HEK293T (cell line): Measurements from ENCODE around the gene PTCH2.
A peak's percentile ranks its signal among the peaks of the same experiment; 100 is the strongest.

Source experiments
- CTCF ChIA-PET: fragments of 350-600 bp; formaldehyde crosslinking; extraction: SDS; loops from one replicate; lab custom pipeline; 2021; ENCODE audit warnings: antibody characterized with exemption, inconsistent platforms; lab: Yijun Ruan, JAX
- POLR2A ChIA-PET: fragments of 350-600 bp; formaldehyde crosslinking; extraction: SDS; loops from one replicate; lab custom pipeline; 2020; ENCODE audit warnings: antibody characterized with exemption, inconsistent platforms; lab: Yijun Ruan, JAX
- DNase-seq: peaks from one replicate; pipeline ENCODE4 v3.0.0; 2012; ENCODE audit warnings: mixed read lengths; ENCODE audit errors: extremely low spot score
- ARNT ChIP-seq: fragments of 450-650 bp; IDR thresholded peaks from 2 replicates; pipeline ENCODE4 v1.6.1; 2017; ENCODE audit warnings: mild to moderate bottlenecking
- BHLHE40 ChIP-seq: fragments of 450-650 bp; IDR thresholded peaks from 2 replicates; pipeline ENCODE4 v1.6.1; 2016; ENCODE audit warnings: mild to moderate bottlenecking, moderate library complexity, borderline replicate concordance
- CTBP1 ChIP-seq: fragments of 450-650 bp; IDR thresholded peaks from 2 replicates; pipeline ENCODE4 v1.6.1; 2016; ENCODE audit warnings: borderline replicate concordance
- ELF4 ChIP-seq: fragments of 450-650 bp; IDR thresholded peaks from 2 replicates; pipeline ENCODE4 v1.6.1; 2017; ENCODE audit warnings: antibody characterized with exemption
- FOXA1 ChIP-seq: fragments of 450-650 bp; IDR thresholded peaks from 2 replicates; pipeline ENCODE4 v1.6.1; 2016; ENCODE audit warnings: mild to moderate bottlenecking
- FOXK2 ChIP-seq: fragments of 450-650 bp; IDR thresholded peaks from 2 replicates; pipeline ENCODE4 v1.6.1; 2016; ENCODE audit warnings: mild to moderate bottlenecking
- FOXM1 ChIP-seq: fragments of 450-650 bp; IDR thresholded peaks from 2 replicates; pipeline ENCODE4 v1.6.1; 2017; ENCODE audit warnings: mild to moderate bottlenecking, borderline replicate concordance
- HDGF ChIP-seq: fragments of 450-650 bp; IDR thresholded peaks from 2 replicates; pipeline ENCODE4 v1.6.1; 2017; ENCODE audit warnings: antibody characterized with exemption, borderline replicate concordance
- L3MBTL2 ChIP-seq: fragments of 450-650 bp; conservative IDR thresholded peaks from 2 replicates; pipeline ENCODE4 v1.6.1; 2016; ENCODE audit warnings: mild to moderate bottlenecking
- LEF1 ChIP-seq: fragments of 450-650 bp; IDR thresholded peaks from 2 replicates; pipeline ENCODE4 v1.6.1; 2017; ENCODE audit warnings: mild to moderate bottlenecking, borderline replicate concordance
- NFRKB ChIP-seq: fragments of 450-650 bp; IDR thresholded peaks from 2 replicates; pipeline ENCODE4 v1.6.1; 2016; ENCODE audit warnings: mild to moderate bottlenecking, moderate library complexity
- PKNOX1 ChIP-seq: fragments of 450-650 bp; IDR thresholded peaks from 2 replicates; pipeline ENCODE4 v1.6.1; 2016
- SP1 ChIP-seq: fragments of 450-650 bp; IDR thresholded peaks from 2 replicates; pipeline ENCODE4 v1.6.1; 2017
- SUZ12 ChIP-seq: fragments of 450-650 bp; IDR thresholded peaks from 2 replicates; pipeline ENCODE4 v1.6.1; 2016; ENCODE audit warnings: mild to moderate bottlenecking
- TARDBP ChIP-seq: fragments of 450-650 bp; IDR thresholded peaks from 2 replicates; pipeline ENCODE4 v1.6.1; 2016
- ZNF384 ChIP-seq: fragments of 450-650 bp; IDR thresholded peaks from 2 replicates; pipeline ENCODE4 v1.6.1; 2016

PTCH2 gene

GRCh38 chr1:44776730-44777068 lies 66.4 kb downstream of the PTCH2 start:
- DNase-seq, result no peak
- CTCF ChIA-PET, result no interaction called here

GRCh38 chr1:44775930-44776729 lies 66.9 kb downstream of the PTCH2 start:
- CTCF ChIA-PET, result interaction anchor here (0.6 kb wide), 1 partner anchor 35 kb away, joined by 3 read pairs; no protein-coding TSS in a partner anchor
- no peak for DNase-seq
- POLR2A ChIA-PET, result interaction anchor here (0.6 to 3.1 kb wide), 40 partner anchors 9 to 564 kb away, joined by 3 to 52 read pairs (median 7); partner anchors contain the start of genes BEST4, BTBD19, DYNLT4 and HECTD3
- no peak for TF ChIP-seq CTBP1
- TF ChIP-seq FOXK2, result no peak
- TF ChIP-seq SP1, result no peak
- TF ChIP-seq TARDBP, result no peak
- TF ChIP-seq FOXM1, result no peak
- TF ChIP-seq ZNF384, result no peak
- TF ChIP-seq BHLHE40, result no peak
- TF ChIP-seq ELF4, result no peak
- no peak for TF ChIP-seq L3MBTL2
- TF ChIP-seq PKNOX1, result no peak
- TF ChIP-seq SUZ12, result no peak
- no peak; the same call in 1 of the 2 replicates for TF ChIP-seq LEF1
- no peak for TF ChIP-seq FOXA1
- TF ChIP-seq ARNT, result no peak
- TF ChIP-seq NFRKB, result no peak
- TF ChIP-seq HDGF, result no peak

More at GRCh38 chr1:44776730-44777068, 66.4 kb downstream of the PTCH2 start:
- TF ChIP-seq L3MBTL2, result no peak
- no peak for TF ChIP-seq CTBP1
- no peak for TF ChIP-seq FOXK2
- TF ChIP-seq SP1, result no peak
- no peak for TF ChIP-seq ARNT
- TF ChIP-seq FOXA1, result no peak
- no peak for TF ChIP-seq LEF1
- no peak for TF ChIP-seq HDGF
- no peak for TF ChIP-seq SUZ12
- no peak for TF ChIP-seq TARDBP
- no peak for TF ChIP-seq ELF4
- TF ChIP-seq PKNOX1, result no peak
- no peak for TF ChIP-seq NFRKB
- TF ChIP-seq BHLHE40, result no peak
- no peak for TF ChIP-seq FOXM1
- no peak for TF ChIP-seq ZNF384
- POLR2A ChIA-PET, result interaction anchor here (0.8 to 3.1 kb wide), 12 partner anchors 9 to 235 kb away, joined by 3 to 52 read pairs (median 19); partner anchors contain the start of genes BEST4, BTBD19, DYNLT4 and HECTD3

GRCh38 chr1:44775078-44775929 lies 67.7 kb downstream of the PTCH2 start, which contains the start of gene RPS8:
Gene RPS8, plus strand, starts transcription at chr1:44775540. Its CDS starts 57 bp downstream, at chr1:44775597.
- TF ChIP-seq L3MBTL2 (peak; percentile 89), SUZ12 (no peak), FOXK2 (no peak), BHLHE40 (no peak), ARNT (no peak), NFRKB (peak; percentile 71), TARDBP (no peak), ELF4 (peak; percentile 82), FOXA1 (no peak), SP1 (no peak), PKNOX1 (no peak), ZNF384 (no peak), LEF1 (no peak; the same call in 1 of the 2 replicates), HDGF (no peak), CTBP1 (no peak; the same call in 1 of the 2 replicates), FOXM1 (peak; percentile 69)
- peak; percentile 84 for DNase-seq
- POLR2A ChIA-PET, result interaction anchor here (0.5 to 3.1 kb wide), 50 partner anchors 9 to 724 kb away, joined by 3 to 52 read pairs (median 6); partner anchors contain the start of genes BEST4, BTBD19, CCDC163 and DYNLT4
- CTCF ChIA-PET, result interaction anchor here (0.6 kb wide), 1 partner anchor 34 kb away, joined by 3 read pairs; no protein-coding TSS in a partner anchor
